ENCODE data around the gene ZNF454.

Gene ZNF454

DNA sequence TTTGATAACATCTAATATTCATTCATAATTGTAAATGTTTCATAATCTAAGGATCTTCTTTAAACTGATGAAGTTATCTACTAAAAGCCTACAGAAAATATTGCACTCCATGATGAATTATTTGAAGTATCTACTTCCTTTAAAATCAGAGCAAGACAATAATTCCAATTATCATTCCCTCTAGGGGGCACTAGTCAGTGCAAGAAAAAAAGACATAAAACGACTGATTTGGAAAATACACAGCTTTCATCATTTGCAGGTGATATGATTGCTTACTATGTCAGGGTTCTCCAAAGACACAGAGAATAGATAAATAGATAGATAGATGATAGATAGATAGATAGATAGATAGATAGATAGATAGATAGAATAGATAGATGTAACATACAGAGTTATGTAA lies 67.7 kb downstream of the ZNF454 start:
- H3K36me3 ChIP-seq (ENCODE audit: insufficient read depth, insufficient read length, low read length) = no peaks in the 10 kb centered on the region
- H3K9ac ChIP-seq (ENCODE audit: insufficient read length, low read depth) = no peak overlapping the region
- H3K4me1 ChIP-seq (ENCODE audit: insufficient read depth, insufficient read length) = no peaks in the 10 kb centered on the region
- TF ChIP-seq ZNF274 (IDR thresholded peaks at IDR 0.05; ENCODE audit: low read depth, low read length) (no peak), SUZ12 (IDR thresholded peaks at IDR 0.05; ENCODE audit: extremely low read depth, insufficient read depth, insufficient read length) (no peak), YY1 (IDR thresholded peaks at IDR 0.05; ENCODE audit: insufficient read depth, insufficient read length) (no peak)
- H3K9me3 ChIP-seq (ENCODE audit: insufficient read depth, low read length) = peaks cover 14% of the 10 kb centered on the region; the same call in 1 of the 2 replicates
- no peaks in the 10 kb centered on the region for H3K27me3 ChIP-seq (ENCODE audit: insufficient read depth, insufficient read length)
- H3K4me3 ChIP-seq (ENCODE audit: insufficient read length, low read depth) = no peak overlapping the region
- no peak for DNase-seq (ENCODE audit: low read depth, low spot score)
